ENCODE data around the gene NUDT12.
A peak's percentile ranks its signal among the peaks of the same experiment; 100 is the strongest.

The NUDT12 gene

DNA sequence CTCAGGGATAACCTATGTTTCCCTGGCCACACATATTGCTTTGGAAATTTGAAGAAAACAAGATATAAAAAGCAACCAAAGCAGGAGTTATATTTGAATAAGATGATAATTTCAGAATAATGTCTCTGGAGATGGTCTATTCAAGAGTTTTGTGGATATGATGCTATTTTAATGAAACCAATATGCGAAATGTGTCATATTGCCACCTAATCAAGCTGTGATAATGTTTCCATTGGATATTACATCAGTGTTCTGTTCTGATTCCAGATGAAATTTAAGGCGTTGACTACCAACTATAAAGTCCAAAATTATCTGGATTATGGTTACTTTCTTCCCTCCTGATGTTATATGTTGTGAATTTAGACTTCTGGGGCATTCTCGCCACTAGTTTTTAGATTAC lies 27.6 kb upstream of the NUDT12 start:
- Histone ChIP-seq H3K27ac (no peak overlapping the region), H3K4me3 (no peak overlapping the region)
- TF ChIP-seq, protein P1, sequence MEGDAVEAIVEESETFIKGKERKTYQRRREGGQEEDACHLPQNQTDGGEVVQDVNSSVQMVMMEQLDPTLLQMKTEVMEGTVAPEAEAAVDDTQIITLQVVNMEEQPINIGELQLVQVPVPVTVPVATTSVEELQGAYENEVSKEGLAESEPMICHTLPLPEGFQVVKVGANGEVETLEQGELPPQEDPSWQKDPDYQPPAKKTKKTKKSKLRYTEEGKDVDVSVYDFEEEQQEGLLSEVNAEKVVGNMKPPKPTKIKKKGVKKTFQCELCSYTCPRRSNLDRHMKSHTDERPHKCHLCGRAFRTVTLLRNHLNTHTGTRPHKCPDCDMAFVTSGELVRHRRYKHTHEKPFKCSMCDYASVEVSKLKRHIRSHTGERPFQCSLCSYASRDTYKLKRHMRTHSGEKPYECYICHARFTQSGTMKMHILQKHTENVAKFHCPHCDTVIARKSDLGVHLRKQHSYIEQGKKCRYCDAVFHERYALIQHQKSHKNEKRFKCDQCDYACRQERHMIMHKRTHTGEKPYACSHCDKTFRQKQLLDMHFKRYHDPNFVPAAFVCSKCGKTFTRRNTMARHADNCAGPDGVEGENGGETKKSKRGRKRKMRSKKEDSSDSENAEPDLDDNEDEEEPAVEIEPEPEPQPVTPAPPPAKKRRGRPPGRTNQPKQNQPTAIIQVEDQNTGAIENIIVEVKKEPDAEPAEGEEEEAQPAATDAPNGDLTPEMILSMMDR (IDR thresholded peaks at IDR 0.05), result no peak
- DNase-seq (ENCODE audit: low spot score), result no peak

DNA sequence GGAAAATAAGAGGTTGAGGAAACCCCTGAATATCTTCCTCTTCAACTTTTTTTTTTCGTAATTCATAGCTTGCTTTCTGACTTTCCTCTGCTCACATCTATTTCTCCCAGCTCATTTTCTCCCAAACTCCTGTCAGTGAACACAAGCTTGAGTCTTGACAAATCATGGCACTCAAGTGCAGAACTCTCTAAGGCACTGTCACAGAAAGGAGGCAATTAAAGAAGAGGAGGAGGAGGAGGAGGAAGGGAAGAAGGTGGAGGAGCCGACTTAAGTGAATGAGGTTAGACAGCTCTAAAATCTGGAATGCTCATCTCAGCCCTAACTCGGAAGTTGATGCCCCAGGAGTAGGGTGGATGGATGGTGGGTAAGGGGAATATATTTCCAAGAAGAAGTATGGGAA lies 27.2 kb upstream of the NUDT12 start:
- Histone ChIP-seq H3K27ac (no peak overlapping the region), H3K4me3 (no peak overlapping the region)
- TF ChIP-seq, protein P1 (IDR thresholded peaks at IDR 0.05), result no peak
- DNase-seq (ENCODE audit: low spot score), result no peak

DNA sequence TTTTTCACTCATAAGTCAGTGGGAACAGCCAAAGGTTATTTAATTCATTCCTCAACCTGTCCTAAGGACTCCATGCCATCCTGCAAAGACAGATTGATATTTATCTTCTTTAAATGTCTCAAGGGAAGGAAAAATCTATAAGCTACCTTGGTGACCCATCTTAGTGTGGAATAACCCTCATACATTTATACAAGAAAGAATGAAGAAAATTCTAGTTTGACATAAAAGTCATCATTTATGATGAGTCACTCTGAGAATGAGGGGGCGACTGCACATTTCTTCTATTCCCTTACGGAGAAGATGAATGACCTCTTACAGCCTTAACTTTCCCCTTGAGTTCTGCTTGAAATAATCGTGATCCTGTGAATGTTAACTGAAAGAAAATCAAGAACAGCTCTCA lies 26.8 kb upstream of the NUDT12 start:
- H3K27ac ChIP-seq, result no peak overlapping the region
- DNase-seq (ENCODE audit: low spot score), result no peak
- no peak overlapping the region for H3K4me3 ChIP-seq
- TF ChIP-seq, protein P1 (IDR thresholded peaks at IDR 0.05), result no peak

DNA sequence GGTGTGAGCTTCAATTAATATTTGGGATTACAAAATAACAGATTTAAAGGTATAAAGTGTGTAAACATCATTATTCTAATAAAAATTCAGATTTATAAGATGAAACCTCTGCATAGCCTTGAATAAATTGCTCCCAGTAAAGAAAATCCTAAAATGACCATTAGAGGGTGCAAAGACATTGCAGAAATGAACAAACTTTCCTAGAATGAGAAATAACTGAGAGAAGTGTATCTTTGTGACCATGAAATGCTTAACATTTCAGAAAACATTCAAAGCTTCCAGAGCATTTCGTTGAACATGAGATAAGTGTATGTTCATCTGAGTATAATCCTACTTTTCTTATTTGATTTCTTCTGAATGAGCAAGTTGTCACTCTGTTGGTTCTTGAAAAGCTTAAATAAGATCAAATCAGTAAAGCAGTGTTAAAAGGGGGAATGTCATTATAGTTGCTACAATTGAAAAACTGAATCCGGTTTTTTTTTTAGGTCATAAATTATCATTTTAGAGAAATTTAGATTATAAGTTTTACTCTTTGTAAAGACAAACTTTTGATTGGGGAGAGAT lies 24.7 kb upstream of the NUDT12 start:
- Histone ChIP-seq H3K27ac (no peak overlapping the region), H3K4me3 (no peak overlapping the region)
- no peak for DNase-seq (ENCODE audit: low spot score)
- TF ChIP-seq, protein P1 (IDR thresholded peaks at IDR 0.05), result no peak

DNA sequence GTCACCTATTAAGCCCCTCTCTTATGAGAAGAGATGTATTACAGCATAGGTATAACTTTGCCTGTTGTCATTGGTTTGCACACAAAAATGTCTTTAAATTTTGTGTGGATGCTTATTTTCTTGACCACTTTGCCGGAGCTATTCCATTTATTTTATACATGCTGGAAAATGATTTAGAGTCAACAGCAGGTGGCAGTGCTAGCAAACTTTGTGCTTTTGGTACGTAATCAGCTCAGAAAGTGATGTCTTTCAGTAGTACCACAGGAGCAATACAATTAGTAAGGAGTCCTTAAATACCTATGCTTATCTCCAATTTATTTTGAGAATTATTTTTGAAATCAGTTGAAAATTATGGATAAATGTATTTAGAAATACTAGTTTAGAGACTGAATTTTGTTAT lies 19.8 kb upstream of the NUDT12 start:
- DNase-seq (ENCODE audit: low spot score), result no peak
- H3K4me3 ChIP-seq, result no peak overlapping the region
- TF ChIP-seq, protein P1 (IDR thresholded peaks at IDR 0.05), result peak; percentile 34
- H3K27ac ChIP-seq, result no peak overlapping the region

DNA sequence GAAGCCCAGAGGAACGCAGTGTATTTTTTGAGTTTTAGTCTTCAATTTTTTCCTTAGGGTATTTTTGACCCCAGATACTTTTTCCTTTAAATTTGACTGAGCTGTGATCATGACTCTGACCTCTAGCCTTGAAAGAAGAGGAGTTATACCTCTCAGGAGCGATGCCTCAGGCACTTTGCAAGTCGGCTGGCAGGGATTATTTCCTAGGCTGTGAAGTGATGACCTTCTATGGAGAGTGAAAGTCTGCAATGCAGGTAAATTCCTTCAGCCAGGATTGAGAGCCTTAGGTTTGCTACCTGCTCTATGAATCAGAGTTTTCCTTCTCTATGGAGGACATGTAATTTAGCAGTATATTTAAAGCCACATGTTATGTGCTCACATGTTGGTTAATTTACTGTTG lies 10.8 kb upstream of the NUDT12 start:
- TF ChIP-seq, protein P1 (IDR thresholded peaks at IDR 0.05), result no peak
- H3K4me3 ChIP-seq, result no peak overlapping the region

DNA sequence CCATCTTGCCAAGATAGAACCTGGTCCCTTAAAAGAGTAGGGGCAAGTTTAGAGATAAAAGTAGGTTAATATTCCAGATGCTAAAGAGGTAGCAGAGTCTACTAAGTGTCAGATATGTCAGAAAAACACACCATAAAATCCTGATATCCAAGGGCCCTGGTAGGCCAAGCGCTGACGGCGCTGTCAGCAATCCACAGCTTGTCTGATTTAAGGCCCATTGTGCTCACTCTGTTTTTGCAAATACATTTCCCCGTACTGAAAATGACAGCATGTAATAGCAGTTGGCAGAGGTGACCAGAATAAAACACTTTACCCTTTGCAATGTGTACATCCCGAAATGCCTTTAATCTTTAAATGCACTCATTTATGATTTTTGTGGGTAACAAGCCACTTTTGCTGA lies 9.9 kb upstream of the NUDT12 start:
- no peak for DNase-seq (ENCODE audit: low spot score)
- Histone ChIP-seq H3K4me3 (no peak overlapping the region), H3K27ac (no peak overlapping the region)
- TF ChIP-seq, protein P1 (IDR thresholded peaks at IDR 0.05), result no peak

More for the DNA sequence above, 10.8 kb upstream of the NUDT12 start:
- H3K27ac ChIP-seq, result no peak overlapping the region
- DNase-seq (ENCODE audit: low spot score), result no peak
